Ascending aorta (tissue), 2 donors: ENCODE results near the gene ABCD3. TPM values are rescaled to one million over a fixed set of nuclear protein-coding genes. Genes with fewer than 3 reads are reported as not detected.
"Not testable (repeated sequence)": the region's sequence is repeated elsewhere in the genome, so short reads cannot be mapped to it uniquely, and the experiment has no call there.

Source experiments
- DNase-seq, 2 donors: peaks; one replicate each; pipeline ENCODE4 v3.0.0-alpha.2; 2019; ENCODE audit warnings: low spot score in 2 of 2
- H3K27ac ChIP-seq, 2 donors: fragments of 200-600 bp; sonication (generic); one replicate each; pipeline ENCODE4 v1.5.1; 2016 to 2017; ENCODE audit warnings: mild to moderate bottlenecking in 1 of 2
- H3K27me3 ChIP-seq: fragments of 200-600 bp; sonication (generic); one replicate; pipeline ENCODE4 v1.5.1; 2017
- H3K36me3 ChIP-seq, 2 donors: fragments of 200-600 bp; sonication (generic); one replicate each; pipeline ENCODE4 v1.5.1; 2016
- H3K4me1 ChIP-seq, 2 donors: fragments of 200-600 bp; sonication (generic); one replicate each; pipeline ENCODE4 v1.5.1; 2016 to 2017; ENCODE audit warnings: mild to moderate bottlenecking in 1 of 2
- H3K4me3 ChIP-seq, 2 donors: fragments of 200-600 bp; sonication (generic); one replicate each; pipeline ENCODE4 v1.5.1; 2016 to 2017; ENCODE audit warnings: mild to moderate bottlenecking in 1 of 2
- H3K9me3 ChIP-seq, 2 donors: fragments of 200-600 bp; sonication (generic); one replicate each; pipeline ENCODE4 v1.5.1; 2016
- CTCF ChIP-seq, 3 experiments: fragments of 200-600 bp in 2 of 3; fragments of 450-650 bp in 1 of 3; sonication (generic) in 2 of 3; IDR thresholded peaks; one replicate each; pipeline ENCODE4 v1.5.1; 2016 to 2019; ENCODE audit warnings: antibody characterized with exemption in 3 of 3, mild to moderate bottlenecking in 1 of 3, moderate library complexity in 1 of 3
- intact Hi-C: fragments of 100-400 bp; cut with DNase I; formaldehyde crosslinking; loops from one replicate; pipeline ENCODE4 v1.15.1; 2023
- total RNA-seq: library from RNA; depleted of rRNA; stranded (reverse); fragments of >200 nt; gene quantifications from one replicate; pipeline ENCODE4 v1.1.0, GENCODE V29; 2016

Gene ABCD3
- total RNA-seq: 8.8 TPM

GRCh38 chr1:94417978-94418663, at the start of gene ABCD3:
TSS of gene ABCD3 (plus strand) at chr1:94418389. CDS start at chr1:94418479, 90 bp downstream.
- peak within 1 kb of the TSS; percentile 86 to 90 for H3K27ac ChIP-seq
- intact Hi-C loops: loop anchor here (2.0 to 10.0 kb wide), 6 partner anchors 86 to 1073 kb away; partner anchors contain the start of genes DR1 and RWDD3
- H3K9me3 ChIP-seq: no peaks in the 10 kb centered on the region
- H3K4me3 ChIP-seq: peak within 1 kb of the TSS; percentile 86 to 94
- peak; percentile 90 to 99 for DNase-seq
- H3K36me3 ChIP-seq: no peaks in the 10 kb centered on the region
- TF ChIP-seq CTCF (IDR thresholded peaks at IDR 0.05): no peak
- H3K27me3 ChIP-seq: no peaks in the 10 kb centered on the region
- peaks cover 0 to 11% of the 10 kb centered on the region in 2 donors for H3K4me1 ChIP-seq

- H3K27ac ChIP-seq, H3K4me3 ChIP-seq, H3K9me3 ChIP-seq, intact Hi-C loops, H3K4me1 ChIP-seq, H3K36me3 ChIP-seq, DNase-seq, H3K27me3 ChIP-seq: not testable (repeated sequence)
Observed at GRCh38 chr1:94372771-94373170, 45.4 kb upstream of the ABCD3 start.

DNA sequence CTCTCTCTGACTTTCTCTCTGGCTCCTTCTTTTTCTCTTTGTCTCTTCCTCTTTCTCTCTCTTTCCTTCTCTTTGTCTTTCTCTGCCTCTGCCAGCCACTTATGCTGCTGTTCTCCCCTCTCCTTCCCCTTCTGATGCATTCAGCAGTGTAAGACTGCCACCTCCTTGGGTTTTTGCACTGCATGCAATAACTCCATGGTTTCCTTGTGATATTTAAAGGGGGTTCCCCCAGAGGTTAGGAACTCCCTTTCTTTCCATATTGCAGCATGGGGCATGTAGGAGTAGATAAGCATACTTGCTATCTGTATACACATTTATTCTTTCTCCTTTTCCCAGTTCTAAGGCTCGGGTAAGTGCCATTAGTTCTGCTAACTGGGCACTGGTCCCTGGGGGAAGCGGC, 44.9 kb upstream of the ABCD3 start:
- DNase-seq, H3K9me3 ChIP-seq, intact Hi-C loops, H3K4me3 ChIP-seq, H3K27ac ChIP-seq, H3K27me3 ChIP-seq, H3K36me3 ChIP-seq, H3K4me1 ChIP-seq: not testable (repeated sequence)

- H3K27ac ChIP-seq, H3K9me3 ChIP-seq, H3K4me1 ChIP-seq, H3K4me3 ChIP-seq, DNase-seq, H3K27me3 ChIP-seq, H3K36me3 ChIP-seq, intact Hi-C loops: not testable (repeated sequence)
Observed at GRCh38 chr1:94375666-94376065, 42.5 kb upstream of the ABCD3 start.

DNA sequence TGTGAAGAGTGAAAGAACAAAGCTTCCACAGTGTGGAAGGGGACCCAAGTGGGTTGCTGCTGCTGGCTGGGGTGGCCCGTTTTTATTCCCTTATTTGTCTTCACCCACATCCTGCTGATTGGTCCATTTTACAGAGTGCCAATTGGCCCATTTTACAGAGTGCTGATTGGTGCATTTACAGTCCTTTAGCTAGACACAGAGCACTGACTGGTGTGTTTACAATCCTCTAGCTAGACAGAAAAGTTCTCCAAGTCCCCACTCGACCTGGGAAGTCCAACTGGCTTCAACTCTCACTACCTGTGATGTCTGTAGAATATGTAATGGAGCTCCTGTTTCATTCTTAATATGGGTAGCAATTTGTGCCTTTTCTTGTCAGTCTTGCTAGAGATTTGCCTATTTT, 39.7 kb upstream of the ABCD3 start:
- H3K9me3 ChIP-seq, H3K27me3 ChIP-seq, DNase-seq, H3K4me3 ChIP-seq, H3K4me1 ChIP-seq, H3K27ac ChIP-seq, H3K36me3 ChIP-seq, intact Hi-C loops: not testable (repeated sequence)

- Histone ChIP-seq H3K27me3 (no peaks in the 10 kb centered on the region), H3K4me1 (no peaks in the 10 kb centered on the region), H3K27ac (no peak overlapping the region), H3K4me3 (no peak overlapping the region), H3K36me3 (no peaks in the 10 kb centered on the region), H3K9me3 (no peaks in the 10 kb centered on the region)
- intact Hi-C loops: no loop called here
- no peak for TF ChIP-seq CTCF (IDR thresholded peaks at IDR 0.05)
- no peak for DNase-seq
Observed at GRCh38 chr1:94379615-94380014, 38.6 kb upstream of the ABCD3 start.

GRCh38 chr1:94382201-94382600, 36.0 kb upstream of the ABCD3 start:
- TF ChIP-seq CTCF (IDR thresholded peaks at IDR 0.05): no peak
- Histone ChIP-seq H3K4me1 (no peaks in the 10 kb centered on the region), H3K27me3 (no peaks in the 10 kb centered on the region), H3K9me3 (no peaks in the 10 kb centered on the region), H3K36me3 (no peaks in the 10 kb centered on the region), H3K4me3 (no peak overlapping the region), H3K27ac (no peak overlapping the region)
- no peak for DNase-seq
- intact Hi-C loops: no loop called here

DNA sequence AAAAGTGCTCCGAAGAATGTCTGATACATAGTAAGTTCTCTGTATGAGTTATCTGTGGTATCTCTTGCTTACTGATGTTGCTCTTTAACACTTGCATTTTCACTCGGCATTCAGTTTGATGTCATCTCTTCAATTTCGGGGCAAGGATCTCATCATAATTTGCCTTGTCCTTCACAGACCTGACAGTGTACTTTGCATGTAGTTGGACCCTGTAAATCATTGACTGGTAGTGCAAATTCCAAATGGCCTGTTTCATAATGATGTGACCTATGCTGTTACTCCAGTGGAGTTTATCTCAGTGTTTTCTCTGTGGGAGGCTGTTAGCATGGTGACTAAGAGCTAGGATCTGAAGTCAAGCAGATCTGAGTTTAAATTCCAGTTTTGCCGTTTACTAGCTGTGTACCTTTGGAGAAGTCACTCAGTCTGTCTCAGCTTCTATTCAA, 34.2 kb upstream of the ABCD3 start:
- no peak for DNase-seq
- H3K4me1 ChIP-seq: no peaks in the 10 kb centered on the region
- no peaks in the 10 kb centered on the region for H3K36me3 ChIP-seq
- no peak for TF ChIP-seq CTCF (IDR thresholded peaks at IDR 0.05)
- H3K4me3 ChIP-seq: no peak overlapping the region
- H3K9me3 ChIP-seq: no peaks in the 10 kb centered on the region
- H3K27ac ChIP-seq: no peak overlapping the region
- intact Hi-C loops: no loop called here
- H3K27me3 ChIP-seq: no peaks in the 10 kb centered on the region
